T-helper 2 cell (primary cell): ENCODE results near the gene SSBP1.

Experiments
- DNase-seq, 5 experiments: peaks; one replicate each; pipeline versions ENCODE4 v3.0.0 to v3.0.0-alpha.2; 2012 to 2022

Gene SSBP1

GRCh38 chr7:141776374-141776773, 38.2 kb downstream of the SSBP1 start, which contains the start of gene TAS2R4:
TSS of gene TAS2R4 (plus strand) at chr7:141776674. CDS start at chr7:141778489, 1,815 bp downstream.
- DNase-seq, result no peak

DNA sequence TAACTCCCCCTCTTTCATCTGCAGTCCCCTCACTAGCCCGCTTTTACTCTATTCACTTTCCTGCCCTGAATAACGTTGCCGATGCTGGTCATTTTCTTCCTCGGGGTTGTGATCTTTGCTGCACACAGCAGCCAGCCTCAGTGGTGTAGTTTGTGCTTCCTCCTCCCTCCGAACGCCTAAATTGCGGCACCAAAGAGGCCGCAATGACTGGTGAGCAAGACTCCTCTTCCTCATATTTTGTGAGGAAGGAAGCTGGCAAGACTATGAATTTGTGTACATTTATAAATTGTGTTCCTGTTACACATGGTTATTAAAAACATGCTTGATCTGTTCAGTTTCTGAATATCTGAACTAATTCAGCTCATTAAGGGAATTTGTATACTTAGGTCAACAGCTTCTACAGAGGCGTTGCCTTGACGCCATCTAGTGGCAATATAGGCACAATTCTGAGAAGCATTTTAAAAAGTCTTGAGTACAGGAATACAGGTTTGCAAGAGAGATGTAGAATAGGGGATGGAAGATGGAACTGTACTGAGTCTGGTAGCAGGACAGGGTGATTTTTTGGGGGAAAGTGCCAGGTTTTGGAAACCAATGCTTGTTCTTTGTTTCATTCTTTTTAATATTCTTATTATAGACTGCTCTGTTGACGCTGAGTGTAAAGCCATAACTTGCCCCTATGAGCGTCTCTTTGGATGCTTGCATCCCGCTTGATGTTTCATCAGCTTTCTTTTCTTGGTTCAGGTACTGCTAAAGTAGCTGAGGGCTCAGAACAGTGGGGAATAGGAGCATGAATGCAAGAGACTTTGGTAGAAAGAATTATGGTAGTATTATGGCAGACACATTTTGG, 47.8 kb downstream of the SSBP1 start:
- DNase-seq, result peak in 2 of 5 experiments; percentile 1 to 60

DNA sequence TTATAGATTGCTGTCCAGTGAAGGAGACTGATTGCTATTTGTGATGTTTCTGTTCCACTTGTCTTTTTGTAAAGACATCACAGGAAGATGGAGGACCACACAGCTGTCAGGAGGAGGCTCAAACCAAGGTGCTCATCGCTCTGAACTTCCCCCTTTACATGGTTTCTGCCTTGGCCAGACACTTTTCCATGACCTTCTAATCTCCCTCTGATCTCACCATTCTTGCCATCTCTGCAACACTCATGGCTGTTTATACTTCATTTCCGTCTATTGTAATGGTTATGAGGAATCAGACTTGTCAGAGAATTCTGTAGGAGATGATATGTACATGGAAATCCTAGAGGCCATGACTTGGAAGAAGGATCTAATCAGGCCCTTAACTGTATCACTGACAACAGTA, 50.1 kb downstream of the SSBP1 start:
- DNase-seq, result no peak

DNA sequence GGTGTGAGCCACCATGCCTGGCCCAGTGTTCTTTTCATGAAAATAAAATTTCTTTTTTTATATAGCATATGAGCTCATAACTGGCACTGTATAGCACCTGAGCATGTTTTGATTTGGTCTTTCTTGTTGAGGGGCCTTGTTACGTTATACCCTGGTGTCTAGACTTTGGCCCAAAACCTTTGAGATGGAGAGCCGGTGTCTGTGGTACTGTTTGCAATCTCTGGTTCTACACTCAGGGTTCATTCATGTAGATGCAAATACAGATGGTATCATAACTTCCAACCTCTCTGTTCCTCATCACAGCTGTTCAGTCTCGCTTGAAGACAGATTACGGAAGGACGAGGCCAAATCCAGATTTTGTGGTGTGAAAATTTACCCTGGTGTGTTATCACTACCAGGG, 51.8 kb downstream of the SSBP1 start, which contains the start of gene TAS2R5:
Gene TAS2R5, plus strand, starts transcription at position 301 of the 400 bp plus-strand sequence. CDS start 145 bp downstream, outside the sequence.
- no peak for DNase-seq

DNA sequence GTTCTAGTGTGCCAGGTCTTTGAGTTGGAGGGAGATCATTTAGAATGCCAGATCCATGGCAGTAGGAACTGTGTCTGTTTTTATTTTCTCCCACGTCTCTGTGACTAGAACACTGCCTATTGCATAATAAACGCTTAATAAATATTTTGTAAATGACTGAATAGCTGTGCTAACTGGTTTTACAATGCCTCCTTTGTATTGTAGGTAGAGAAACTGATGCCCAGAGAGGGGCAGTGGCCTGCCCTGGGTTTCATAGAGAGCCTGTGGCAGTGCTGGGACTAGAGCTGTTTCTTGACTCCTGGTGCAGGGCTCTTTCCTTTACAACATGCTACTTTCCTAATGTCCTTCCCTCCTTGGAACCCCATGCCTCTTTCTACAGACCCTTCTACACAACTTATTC, 54.4 kb downstream of the SSBP1 start:
- no peak for DNase-seq
